ENCODE data around the gene RNF34.

Gene RNF34

GRCh38 chr12:121441555-121441954, 41.6 kb downstream of the RNF34 start:
- no peak for DNase-seq

DNA sequence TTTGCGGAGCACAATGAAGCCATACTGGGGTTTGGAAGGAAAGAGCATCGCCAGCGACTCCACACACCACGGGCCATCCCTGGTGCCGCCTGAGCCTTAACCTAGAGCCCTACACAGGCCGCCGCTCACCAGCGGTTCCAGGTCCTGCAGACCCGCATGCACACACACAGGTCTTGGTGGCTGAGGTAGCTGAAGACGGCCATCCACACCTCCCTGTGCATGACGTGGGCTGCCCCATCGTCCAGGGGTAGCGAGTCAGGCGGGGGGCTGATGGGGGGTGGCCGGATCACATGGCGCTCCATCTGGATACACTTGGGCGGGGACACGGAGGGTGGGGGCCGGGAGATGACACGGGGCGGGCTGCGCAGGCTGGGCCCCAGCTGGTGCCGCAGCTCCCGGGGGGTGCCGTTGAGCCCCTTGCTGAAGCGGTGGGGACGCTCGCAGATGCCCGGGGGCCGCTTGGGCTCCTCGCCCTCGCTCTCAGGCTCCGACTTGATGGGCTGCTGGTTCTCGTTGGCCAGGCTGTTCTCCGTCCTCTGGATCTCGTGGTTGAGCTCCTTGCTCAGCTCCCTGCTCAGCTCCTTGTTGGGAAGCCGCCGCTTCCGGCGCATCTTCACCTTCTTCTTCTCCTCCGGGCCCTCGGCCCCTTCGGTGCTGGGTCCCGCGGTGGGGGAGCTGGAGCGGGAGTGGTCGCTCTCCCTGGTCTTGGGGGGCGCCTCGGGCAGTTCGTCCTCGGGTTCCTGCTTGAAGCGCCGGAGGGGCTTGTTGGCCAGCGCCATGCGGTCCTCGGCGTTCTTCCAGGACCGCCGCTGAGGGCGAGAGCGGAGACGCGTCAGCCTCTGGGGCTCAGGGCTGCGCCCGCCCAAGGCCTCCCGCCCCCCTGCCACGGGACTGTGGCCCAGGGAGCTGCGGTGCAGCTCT, 42.4 kb downstream of the RNF34 start:
- no peak for DNase-seq

DNA sequence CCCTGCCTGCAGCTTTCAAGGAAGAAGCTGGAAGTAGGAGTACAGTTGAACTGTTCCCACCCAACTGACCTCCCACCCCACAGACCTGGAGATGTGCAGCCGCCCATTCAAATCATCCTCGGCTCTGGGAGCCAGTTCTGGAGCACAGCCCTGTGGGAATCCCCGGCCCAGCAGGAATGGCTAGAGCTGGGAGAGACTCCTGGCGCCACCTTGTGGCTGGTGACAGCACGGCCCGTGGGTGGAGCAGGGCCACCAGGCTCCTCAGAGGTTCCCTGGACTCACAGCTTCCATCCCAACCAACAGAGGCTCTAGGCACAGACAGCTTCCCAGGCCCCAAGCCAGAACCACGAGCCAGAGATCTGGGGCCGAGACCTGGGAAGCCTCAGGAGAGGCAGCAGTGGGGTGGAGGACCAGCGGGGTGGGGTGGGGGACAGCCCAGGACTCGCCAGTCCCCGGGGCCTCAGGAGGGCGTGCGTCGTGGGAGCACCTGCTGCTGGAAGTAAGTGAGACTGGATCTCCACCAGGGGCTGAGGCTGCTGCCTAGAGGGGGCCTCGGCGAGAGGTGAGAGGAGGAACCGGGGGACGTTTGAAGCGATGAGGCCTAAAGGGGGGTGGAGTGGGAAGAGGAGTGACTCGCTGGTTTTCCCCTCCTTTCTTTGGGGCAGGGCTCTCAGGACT, 43.4 kb downstream of the RNF34 start:
- peak; percentile 94 for DNase-seq

GRCh38 chr12:121443911-121444841, 44.3 kb downstream of the RNF34 start:
- no peak for DNase-seq

DNA sequence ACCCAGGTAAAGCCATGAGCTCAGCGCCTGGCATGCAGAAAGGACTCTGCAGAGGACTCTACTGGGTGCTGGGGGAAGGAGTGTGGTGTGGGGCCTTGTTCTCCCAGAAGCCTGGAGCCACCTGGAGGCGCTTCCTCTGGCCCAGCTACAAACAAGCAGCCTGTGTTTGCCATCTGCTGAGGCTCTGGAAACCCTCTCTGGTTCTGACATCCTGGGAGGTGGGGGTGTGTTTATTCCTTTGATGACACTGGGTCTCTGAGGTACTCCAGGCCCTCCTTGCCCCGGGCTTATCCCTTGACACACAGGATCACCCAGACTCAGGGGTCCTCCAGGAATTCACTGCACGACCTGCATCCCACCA, 44.9 kb downstream of the RNF34 start:
- no peak for DNase-seq

GRCh38 chr12:121446750-121447149, 46.8 kb downstream of the RNF34 start:
- DNase-seq = no peak

DNA sequence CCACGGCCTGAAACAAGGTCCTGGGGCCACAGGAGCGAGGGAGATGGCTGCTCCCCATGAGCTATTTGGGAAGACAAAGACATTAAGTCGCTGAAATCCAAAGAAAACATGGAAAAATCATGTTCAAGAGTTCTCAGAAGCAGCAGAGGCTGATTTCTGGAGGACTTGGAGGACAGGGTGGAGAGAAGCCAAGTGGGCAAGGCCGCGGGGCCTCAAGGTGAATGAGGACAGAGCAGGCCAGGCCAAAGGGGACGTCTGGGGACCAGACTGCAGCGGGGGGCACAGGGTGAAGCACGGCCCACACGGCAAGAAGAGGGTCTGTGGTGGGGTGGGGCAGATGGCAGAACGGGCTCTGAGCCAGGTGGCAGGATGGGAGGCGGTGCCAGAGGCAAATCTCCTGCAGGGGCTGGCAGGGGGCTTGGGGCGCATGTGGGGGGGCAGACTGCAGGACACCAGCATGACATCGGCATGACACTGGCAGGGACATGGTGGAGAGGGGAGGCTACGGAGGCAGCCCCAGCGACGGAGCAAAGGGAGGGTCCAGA, 48.9 kb downstream of the RNF34 start:
- DNase-seq = no peak

DNA sequence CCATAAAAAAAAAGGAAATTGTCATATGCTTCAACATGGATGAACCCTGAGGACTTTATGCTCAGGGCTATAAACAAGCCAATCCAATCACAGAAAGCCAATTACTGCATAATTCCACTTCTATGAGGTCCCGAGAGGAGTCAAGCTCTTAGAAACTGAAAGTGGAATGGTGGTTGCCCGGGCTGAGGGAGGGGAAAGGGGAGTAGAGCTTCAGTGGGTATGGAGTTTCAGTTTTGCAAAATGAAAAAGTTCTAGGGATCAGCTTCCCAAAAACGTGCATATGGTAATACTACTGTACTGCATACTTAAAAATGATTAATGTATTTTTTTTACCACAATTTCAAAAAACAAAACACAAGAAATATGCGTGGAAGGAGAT, 52.0 kb downstream of the RNF34 start:
- DNase-seq = no peak

DNA sequence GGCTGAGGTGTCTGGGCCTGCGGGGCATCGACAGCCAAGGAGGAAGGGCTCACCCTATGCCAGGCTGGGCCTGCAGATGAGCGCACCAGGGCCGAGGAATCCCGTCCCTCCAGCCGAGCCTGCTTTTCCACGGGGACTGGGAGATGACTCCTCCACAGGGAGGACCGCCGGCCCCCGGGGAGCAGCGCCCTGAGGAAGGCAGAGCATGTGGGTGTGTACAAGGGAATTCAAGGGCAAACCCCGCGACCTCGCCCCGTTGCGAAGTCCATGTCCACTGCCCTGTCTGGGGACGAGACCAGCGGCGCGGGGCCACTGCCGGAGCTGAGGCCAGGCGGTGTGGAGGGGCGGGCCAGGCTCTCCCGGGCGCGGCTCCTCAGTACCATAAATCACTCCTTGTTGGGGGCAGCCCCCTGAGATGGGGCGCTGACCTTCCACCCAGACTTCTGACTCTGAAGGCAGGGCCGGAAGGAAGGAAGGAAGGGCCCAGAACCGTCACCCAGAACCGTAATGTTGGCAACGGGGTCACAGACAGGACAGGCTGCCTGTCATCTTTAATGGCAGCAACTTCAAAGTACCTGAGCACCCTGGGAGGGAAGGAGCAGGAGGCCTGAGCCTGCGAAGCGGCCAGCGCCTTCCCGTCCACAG, 52.5 kb downstream of the RNF34 start:
- DNase-seq = no peak

GRCh38 chr12:121452985-121453360, 53.1 kb downstream of the RNF34 start:
- DNase-seq = no peak

DNA sequence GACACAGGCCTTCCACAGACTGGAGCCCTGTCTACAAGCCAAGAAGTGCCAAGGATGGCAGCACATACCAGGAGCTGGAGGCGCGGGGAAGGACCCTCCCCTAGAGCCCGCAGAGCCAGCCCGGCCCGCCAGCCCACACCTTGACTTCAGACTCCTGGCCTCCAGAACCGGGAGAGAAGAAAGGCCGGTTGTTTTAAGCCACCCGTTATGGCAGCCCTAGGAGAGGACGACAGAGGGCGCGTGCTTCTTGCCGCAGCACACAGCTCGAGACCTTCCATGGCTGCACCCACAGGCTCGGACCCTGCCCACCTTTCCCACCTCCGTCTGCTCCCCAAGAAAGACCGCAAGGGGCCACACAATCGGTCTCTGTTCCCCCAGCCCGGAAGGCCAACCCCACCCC, 53.7 kb downstream of the RNF34 start:
- DNase-seq = no peak

GRCh38 chr12:121454921-121455320, 55.0 kb downstream of the RNF34 start:
- no peak for DNase-seq

DNA sequence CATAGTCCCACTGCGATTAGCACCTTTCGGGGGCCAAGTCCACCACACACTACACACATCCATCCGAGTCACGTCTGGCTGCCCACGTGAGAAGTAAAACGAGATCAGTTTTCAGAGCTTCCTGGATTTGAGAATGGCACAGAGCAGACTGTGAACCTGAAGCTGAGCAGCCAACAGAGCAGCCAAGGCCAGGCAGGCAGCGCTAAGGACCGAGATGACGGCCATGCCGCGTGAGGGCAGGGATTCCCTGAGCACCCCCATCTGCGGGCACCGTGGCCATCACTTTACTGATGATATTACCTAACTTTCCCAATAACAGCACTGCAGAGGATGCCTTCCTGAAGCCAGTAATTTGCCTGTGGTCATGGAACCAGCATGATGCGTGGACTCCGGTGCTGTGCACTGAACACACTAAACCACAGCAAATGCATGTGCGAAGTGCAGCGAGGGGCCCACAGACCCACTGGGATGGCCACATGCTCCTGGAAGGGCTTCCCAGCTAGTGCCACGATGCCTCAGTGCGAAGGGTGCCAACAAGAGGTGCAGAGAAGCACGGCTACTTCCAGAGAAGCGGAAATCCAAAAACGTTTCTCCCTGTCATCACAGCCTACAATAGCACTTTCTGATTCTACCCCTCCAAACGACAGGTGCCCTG, 56.0 kb downstream of the RNF34 start:
- no peak for DNase-seq

- no peak for DNase-seq
These were observed 56.6 kb downstream of the RNF34 start for GRCh38 chr12:121456551-121456950.

- DNase-seq = no peak
These were observed 61.1 kb downstream of the RNF34 start for GRCh38 chr12:121461048-121461447.

DNA sequence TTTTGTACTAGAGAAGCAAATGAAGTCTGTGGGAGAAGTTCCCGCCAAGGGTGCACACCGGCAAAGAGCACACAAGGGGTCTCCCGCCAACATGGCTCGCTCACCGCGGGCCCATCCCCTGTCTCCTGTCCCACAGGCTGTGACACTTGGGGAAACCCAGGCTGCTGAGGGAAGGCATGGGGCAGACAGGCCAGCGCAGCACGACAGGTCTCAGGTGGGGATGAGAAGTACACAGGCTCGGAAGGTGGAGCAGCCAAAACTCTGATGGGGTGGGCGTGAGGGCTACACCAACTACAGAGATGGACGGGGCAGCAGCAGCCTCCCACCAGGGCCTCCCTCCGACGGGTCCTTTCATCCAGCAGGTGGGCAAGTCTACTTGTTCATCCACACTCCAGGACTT, 64.4 kb downstream of the RNF34 start:
- DNase-seq = no peak

DNA sequence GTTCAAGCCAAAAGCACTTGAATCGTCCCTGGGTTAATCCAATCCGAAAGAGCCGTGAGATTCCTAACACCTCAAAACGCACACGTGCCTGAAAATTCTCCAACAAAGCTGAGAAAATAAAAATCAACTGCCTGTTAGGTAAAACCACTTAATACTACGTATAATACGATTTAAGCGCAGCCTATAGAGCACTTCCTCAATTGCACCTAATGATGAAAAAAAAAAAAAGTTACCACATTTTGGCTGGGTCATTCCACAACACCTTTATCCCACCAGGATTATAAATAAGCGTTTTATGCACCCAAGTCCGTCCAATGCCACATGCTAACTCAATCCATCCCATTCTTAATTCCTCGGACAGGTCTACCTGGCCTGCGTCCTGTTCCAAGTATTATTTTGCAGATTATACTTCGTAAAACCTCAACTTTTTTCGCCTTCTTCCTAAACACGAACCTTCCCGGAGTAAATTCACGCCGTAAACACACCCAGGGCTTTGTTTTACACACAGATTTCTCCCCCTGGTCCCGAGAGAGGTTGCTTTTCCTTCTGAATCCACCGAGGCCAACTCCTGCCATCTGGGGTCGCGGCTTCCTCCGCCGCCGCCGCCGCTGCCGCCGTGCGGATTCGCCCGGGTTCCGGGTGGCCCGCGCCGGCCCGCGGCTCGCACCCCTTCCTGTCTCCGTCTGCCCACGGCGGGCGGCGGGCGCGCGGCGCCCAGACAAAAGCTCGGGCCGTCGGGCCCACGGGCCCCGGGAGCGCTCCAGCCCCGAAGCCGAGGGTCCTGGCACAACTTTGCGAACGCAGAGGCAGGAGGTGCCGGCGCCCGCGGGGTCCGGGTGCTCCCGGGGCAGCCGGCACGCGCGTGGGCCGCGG, 66.2 kb downstream of the RNF34 start:
- peak; percentile 90 for DNase-seq

DNA sequence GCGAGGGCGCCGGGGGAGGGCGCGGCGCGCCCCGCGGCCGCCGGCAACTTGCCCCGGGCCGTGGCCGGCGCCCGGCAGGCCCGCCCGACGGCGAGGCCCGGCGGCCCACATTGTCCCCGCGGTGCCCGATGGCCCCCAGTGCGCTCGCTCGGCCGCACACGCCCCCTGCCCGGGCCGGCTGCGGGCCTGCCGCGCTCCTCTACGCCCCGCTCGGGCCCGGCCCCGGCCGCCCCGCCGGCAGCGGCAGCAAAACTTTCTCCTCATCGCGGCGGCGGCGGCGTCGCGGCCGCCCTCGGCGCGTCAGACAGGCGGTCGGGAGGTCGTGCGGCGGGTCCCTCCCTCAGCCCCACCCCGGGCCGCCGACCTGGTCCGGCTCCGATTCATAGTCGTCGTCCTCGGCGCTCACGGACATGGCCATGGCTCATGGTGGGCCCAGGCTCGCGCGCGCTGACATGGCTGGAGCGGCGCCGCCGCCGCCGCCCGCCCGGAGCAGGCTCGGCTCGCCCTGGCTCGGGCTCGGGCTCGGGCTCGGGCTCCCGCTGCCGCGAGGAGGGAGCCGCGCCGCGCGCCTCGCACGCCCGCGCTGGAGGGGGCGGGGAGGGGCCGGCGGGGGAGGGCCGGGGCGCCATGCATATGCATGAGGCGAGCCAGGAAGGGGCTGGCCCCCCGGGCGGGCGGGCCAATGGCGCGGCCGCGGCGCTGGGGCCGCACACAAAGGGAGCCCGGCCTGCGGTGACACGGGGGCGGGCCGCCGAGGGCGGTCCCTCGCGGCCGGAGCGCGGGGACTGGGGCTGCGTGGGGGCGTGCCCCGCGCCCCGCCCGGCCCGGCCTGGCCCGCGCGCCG, 67.1 kb downstream of the RNF34 start:
- peak; percentile 100 for DNase-seq

GRCh38 chr12:121467638-121468498, 68.0 kb downstream of the RNF34 start:
- no peak for DNase-seq
